ENCODE data around the gene SHISA5.

DNA sequence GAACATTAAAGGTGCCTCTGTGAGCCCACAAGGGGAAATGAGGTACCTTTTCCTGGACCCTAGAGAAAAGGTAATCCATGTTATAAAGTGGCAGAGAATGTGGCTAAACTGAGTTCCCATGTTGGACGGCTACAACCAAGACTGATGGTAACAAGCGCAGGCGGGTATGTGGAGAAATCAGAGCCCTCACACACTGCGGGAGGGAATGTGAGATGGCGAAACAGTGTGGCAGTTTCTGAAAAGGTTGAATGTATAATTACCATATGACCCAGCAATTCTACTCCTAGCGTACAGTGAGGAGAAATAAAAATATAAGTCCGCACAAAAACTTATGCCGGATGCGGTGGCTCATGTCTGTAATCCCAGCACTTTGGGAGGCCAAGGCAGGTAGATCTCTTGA is 24.1 kb upstream of the SHISA5 start:
- TF ChIP-seq, protein P1, sequence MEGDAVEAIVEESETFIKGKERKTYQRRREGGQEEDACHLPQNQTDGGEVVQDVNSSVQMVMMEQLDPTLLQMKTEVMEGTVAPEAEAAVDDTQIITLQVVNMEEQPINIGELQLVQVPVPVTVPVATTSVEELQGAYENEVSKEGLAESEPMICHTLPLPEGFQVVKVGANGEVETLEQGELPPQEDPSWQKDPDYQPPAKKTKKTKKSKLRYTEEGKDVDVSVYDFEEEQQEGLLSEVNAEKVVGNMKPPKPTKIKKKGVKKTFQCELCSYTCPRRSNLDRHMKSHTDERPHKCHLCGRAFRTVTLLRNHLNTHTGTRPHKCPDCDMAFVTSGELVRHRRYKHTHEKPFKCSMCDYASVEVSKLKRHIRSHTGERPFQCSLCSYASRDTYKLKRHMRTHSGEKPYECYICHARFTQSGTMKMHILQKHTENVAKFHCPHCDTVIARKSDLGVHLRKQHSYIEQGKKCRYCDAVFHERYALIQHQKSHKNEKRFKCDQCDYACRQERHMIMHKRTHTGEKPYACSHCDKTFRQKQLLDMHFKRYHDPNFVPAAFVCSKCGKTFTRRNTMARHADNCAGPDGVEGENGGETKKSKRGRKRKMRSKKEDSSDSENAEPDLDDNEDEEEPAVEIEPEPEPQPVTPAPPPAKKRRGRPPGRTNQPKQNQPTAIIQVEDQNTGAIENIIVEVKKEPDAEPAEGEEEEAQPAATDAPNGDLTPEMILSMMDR (conservative IDR thresholded peaks at IDR 0.05; ENCODE audit: low read depth, low read length) = no peak
- TF ChIP-seq CEBPB (IDR thresholded peaks at IDR 0.05; ENCODE audit: low read depth, low read length) (no peak), SMC3 (IDR thresholded peaks at IDR 0.05; ENCODE audit: low read depth, low read length) (no peak), FOS (IDR thresholded peaks at IDR 0.05; ENCODE audit: low read depth, low read length) (no peak), RAD21 (IDR thresholded peaks at IDR 0.05; ENCODE audit: low read length) (no peak), POLR2A (IDR thresholded peaks at IDR 0.05; ENCODE audit: low read depth, low read length) (no peak)
- TF ChIP-seq, protein P2, sequence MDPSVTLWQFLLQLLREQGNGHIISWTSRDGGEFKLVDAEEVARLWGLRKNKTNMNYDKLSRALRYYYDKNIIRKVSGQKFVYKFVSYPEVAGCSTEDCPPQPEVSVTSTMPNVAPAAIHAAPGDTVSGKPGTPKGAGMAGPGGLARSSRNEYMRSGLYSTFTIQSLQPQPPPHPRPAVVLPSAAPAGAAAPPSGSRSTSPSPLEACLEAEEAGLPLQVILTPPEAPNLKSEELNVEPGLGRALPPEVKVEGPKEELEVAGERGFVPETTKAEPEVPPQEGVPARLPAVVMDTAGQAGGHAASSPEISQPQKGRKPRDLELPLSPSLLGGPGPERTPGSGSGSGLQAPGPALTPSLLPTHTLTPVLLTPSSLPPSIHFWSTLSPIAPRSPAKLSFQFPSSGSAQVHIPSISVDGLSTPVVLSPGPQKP (IDR thresholded peaks at IDR 0.05; ENCODE audit: borderline replicate concordance, low read depth, low read length) = no peak
